ENCODE measurements around the gene IRF4. TPM values are rescaled to one million over a fixed set of nuclear protein-coding genes. Genes with fewer than 3 reads are reported as not detected.

The IRF4 gene
- total RNA-seq, 2 donors from 2014 or later: 1.1 to 1.8 TPM

DNA sequence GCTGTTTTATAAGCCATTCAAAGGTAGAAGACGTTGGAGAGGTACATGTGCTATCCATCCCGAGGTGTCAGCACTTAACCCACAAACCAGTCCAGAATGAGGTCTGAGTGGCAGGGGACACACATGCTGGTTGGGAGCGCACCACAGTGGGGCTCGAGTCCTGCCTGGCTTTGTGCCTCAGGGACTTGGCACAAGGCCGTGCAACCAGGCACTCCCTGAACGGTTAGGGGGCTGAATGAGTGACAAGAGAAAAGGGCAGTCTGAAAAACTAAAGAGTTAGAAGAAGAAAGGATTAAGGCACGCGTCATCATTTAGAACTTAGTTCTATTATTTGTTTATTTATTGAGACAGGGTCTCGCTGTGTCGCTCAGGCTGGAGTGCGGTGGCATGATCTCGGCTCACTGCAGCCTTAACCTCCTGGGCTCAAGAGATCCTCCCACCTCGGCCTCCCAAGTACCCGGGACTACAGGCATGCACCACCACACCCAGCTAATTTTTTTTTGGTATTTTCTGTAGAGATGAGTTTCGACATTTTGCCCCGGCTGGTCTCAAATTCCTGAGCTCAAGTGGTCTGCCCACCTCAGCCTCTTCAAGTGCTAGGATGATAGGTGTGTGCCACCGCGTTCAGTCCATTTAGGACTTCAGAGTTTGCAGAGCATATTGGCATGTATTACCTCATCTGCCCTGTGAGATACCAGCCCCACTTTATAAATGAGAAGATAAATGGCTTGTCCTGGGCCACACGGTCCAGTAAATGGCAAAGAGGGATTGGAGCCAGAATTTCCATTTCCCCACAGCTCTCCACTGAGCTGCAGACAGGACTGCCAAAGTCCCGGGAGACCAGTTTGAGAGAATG, 47.4 kb upstream of the IRF4 start:
- H3K36me3 ChIP-seq: peaks cover 11% of the 10 kb centered on the region
- no peak overlapping the region for H3K4me3 ChIP-seq
- TF ChIP-seq, protein P1, sequence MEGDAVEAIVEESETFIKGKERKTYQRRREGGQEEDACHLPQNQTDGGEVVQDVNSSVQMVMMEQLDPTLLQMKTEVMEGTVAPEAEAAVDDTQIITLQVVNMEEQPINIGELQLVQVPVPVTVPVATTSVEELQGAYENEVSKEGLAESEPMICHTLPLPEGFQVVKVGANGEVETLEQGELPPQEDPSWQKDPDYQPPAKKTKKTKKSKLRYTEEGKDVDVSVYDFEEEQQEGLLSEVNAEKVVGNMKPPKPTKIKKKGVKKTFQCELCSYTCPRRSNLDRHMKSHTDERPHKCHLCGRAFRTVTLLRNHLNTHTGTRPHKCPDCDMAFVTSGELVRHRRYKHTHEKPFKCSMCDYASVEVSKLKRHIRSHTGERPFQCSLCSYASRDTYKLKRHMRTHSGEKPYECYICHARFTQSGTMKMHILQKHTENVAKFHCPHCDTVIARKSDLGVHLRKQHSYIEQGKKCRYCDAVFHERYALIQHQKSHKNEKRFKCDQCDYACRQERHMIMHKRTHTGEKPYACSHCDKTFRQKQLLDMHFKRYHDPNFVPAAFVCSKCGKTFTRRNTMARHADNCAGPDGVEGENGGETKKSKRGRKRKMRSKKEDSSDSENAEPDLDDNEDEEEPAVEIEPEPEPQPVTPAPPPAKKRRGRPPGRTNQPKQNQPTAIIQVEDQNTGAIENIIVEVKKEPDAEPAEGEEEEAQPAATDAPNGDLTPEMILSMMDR (IDR thresholded peaks at IDR 0.05): no peak
- no peaks in the 10 kb centered on the region for H3K9me3 ChIP-seq
- no peak overlapping the region for H3K27ac ChIP-seq
- no peaks in the 10 kb centered on the region for H3K4me1 ChIP-seq (ENCODE audit: control insufficient read depth in 1 of 2, low read depth in 2 of 2)
- no peak for ATAC-seq (ENCODE audit: insufficient number of reproducible peaks, low FRiP score, low read depth)
- H3K27me3 ChIP-seq (replicated peaks; ENCODE audit: insufficient read depth): no peaks in the 10 kb centered on the region
- DNase-seq (ENCODE audit: low spot score): no peak

DNA sequence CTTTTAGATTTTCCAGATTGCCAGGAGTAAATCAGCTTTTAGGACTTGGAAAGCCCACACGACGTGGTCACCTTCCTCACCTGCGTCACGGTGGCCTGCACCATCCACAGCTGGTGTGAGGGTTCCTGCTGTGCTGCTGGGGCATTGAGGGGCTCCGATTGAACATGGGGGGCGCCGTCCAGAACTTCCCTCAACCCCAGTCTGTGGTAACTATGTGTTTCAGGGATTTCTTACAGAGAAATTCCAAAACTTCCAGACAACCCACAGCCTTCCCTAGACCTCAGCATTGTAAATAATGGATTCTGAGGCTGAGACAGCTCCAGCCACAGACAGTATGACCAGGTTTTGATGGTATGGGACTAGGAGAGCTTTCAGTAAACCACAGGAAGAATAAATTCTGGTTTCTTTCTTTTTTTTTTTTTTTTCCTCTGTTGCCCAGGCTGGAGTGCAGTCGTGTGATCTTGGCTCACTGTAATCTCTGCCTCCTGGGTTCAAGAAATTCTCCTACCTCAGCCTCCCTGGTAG, 46.7 kb upstream of the IRF4 start:
- H3K4me3 ChIP-seq: no peak overlapping the region
- H3K4me1 ChIP-seq (ENCODE audit: control insufficient read depth in 1 of 2, low read depth in 2 of 2): no peaks in the 10 kb centered on the region
- no peaks in the 10 kb centered on the region for H3K9me3 ChIP-seq
- ATAC-seq (ENCODE audit: insufficient number of reproducible peaks, low FRiP score, low read depth): no peak
- no peak overlapping the region for H3K27ac ChIP-seq
- TF ChIP-seq, protein P1 (IDR thresholded peaks at IDR 0.05): no peak
- H3K36me3 ChIP-seq: peaks cover 11% of the 10 kb centered on the region
- no peaks in the 10 kb centered on the region for H3K27me3 ChIP-seq (replicated peaks; ENCODE audit: insufficient read depth)
- DNase-seq (ENCODE audit: low spot score): no peak

DNA sequence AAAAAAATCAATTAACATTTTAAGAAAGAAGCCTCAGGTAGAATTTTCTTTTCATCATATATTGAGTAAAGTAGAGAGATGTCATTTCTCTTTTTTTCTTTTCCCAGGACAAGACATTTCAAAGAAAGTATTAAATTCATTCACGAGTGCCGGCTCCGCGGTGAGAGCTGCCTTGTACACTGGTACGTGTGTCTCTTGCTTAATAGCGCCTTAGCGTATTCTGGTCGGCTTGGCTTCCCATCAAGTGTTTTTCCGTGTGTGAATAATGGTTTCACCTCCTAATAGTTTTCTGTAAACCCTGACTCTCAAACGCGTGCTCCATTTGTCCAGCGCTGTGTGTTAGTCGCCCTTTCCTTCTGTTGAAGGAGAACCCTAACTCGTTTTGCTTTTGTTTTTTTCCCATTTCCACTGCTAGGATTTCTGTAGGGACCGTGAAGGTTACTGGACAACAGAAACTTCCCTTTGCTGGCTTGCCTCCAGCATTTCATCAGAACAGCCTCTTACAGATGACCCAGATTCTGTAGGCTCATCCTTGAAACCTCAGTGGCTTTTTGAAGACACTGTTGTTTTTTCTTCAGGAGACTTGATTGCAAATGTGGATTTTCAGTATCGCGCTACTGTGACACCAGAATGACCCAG, 45.7 kb upstream of the IRF4 start:
- TF ChIP-seq, protein P1 (IDR thresholded peaks at IDR 0.05): no peak
- DNase-seq (ENCODE audit: low spot score): no peak
- H3K27me3 ChIP-seq (replicated peaks; ENCODE audit: insufficient read depth): no peaks in the 10 kb centered on the region
- no peak overlapping the region for H3K27ac ChIP-seq
- ATAC-seq (ENCODE audit: insufficient number of reproducible peaks, low FRiP score, low read depth): no peak
- H3K4me1 ChIP-seq (ENCODE audit: control insufficient read depth in 1 of 2, low read depth in 2 of 2): no peaks in the 10 kb centered on the region
- no peak overlapping the region for H3K4me3 ChIP-seq
- H3K9me3 ChIP-seq: no peaks in the 10 kb centered on the region
- peaks cover 11% of the 10 kb centered on the region for H3K36me3 ChIP-seq

DNA sequence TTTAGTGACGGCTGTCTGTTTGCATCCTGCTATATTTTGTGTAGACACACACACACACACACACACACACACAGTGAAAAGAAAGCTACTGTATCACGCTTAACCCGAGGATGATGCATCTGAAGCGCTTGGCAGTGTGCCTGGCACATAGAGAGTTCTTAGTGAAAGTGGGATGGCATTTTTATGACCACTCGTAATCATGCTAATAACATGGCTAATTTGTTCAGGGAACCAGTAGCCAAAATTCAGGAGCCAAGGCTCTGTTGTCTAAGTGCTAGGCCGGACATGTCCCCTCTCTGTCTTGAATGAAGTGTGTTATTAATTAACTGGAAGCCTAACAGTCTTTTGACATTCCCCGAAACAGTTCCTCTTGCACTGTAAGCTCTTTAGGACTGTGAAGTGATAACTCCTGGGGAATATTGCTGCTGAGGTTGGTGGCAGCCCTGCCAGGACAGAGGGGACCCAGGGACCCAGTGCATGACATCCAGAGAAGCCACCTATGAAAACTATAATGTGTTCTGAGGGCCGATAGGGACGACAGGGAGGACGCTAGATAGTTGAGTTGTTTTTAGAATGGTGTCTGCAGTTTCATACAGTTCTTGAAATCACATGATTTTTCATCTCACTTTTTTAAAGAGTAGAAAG, 45.0 kb upstream of the IRF4 start:
- no peaks in the 10 kb centered on the region for H3K27me3 ChIP-seq (replicated peaks; ENCODE audit: insufficient read depth)
- no peak overlapping the region for H3K4me3 ChIP-seq
- TF ChIP-seq, protein P1 (IDR thresholded peaks at IDR 0.05): no peak
- H3K4me1 ChIP-seq (ENCODE audit: control insufficient read depth in 1 of 2, low read depth in 2 of 2): no peaks in the 10 kb centered on the region
- no peak overlapping the region for H3K27ac ChIP-seq
- DNase-seq (ENCODE audit: low spot score) (no peak), ATAC-seq (ENCODE audit: insufficient number of reproducible peaks, low FRiP score, low read depth) (no peak)
- no peaks in the 10 kb centered on the region for H3K9me3 ChIP-seq
- peaks cover 11% of the 10 kb centered on the region for H3K36me3 ChIP-seq

DNA sequence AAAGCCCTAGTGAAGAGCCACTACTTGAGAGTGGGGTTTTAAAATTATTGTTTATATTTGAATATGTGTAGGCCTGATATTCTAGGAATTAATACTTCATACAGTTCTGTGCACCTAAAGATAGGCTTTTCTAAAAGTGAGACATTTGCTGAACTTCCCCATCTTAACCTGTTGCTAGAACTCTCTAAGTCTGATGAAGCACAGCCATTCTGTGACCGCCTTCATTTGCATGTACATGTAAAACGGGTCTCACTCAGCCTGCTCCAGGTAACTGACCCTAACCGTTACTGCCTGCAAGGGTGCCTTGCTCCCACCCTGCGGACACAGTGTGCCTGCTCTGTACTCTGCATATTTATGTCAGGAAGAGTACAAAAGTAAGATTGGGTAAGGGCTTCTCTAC, 44.3 kb upstream of the IRF4 start:
- H3K27ac ChIP-seq: no peak overlapping the region
- no peak overlapping the region for H3K4me3 ChIP-seq
- H3K27me3 ChIP-seq (replicated peaks; ENCODE audit: insufficient read depth): no peaks in the 10 kb centered on the region
- H3K9me3 ChIP-seq: no peaks in the 10 kb centered on the region
- ATAC-seq (ENCODE audit: insufficient number of reproducible peaks, low FRiP score, low read depth) (no peak), DNase-seq (ENCODE audit: low spot score) (no peak)
- peaks cover 11% of the 10 kb centered on the region for H3K36me3 ChIP-seq
- TF ChIP-seq, protein P1 (IDR thresholded peaks at IDR 0.05): no peak
- H3K4me1 ChIP-seq (ENCODE audit: control insufficient read depth in 1 of 2, low read depth in 2 of 2): no peaks in the 10 kb centered on the region
